ENCODE data around the gene MISP. TPM values are rescaled to one million over a fixed set of nuclear protein-coding genes. Genes with fewer than 3 reads are reported as not detected.

The MISP gene
- total RNA-seq, 1 experiment from 2014 or later, result 0.70 TPM

GRCh38 chr19:806815-807421 lies 56.0 kb downstream of the MISP start (continued):
- TF ChIP-seq ARID4B (CRISPR knock-in tag; IDR thresholded peaks at IDR 0.05; ENCODE audit: borderline replicate concordance) (no peak), GTF2I (CRISPR knock-in tag; conservative IDR thresholded peaks at IDR 0.05) (no peak), FOXP1 (CRISPR knock-in tag; IDR thresholded peaks at IDR 0.05; ENCODE audit: borderline replicate concordance) (no peak), SP1 (CRISPR knock-in tag; conservative IDR thresholded peaks at IDR 0.05) (no peak), TCF7 (CRISPR knock-in tag; IDR thresholded peaks at IDR 0.05; ENCODE audit: low read depth) (no peak), ATF6 (CRISPR knock-in tag; IDR thresholded peaks at IDR 0.05) (no peak), OVOL2 (CRISPR knock-in tag; IDR thresholded peaks at IDR 0.05; ENCODE audit: borderline replicate concordance) (no peak), ZNF671 (CRISPR knock-in tag; IDR thresholded peaks at IDR 0.05) (no peak)
- TF ChIP-seq, protein P1, sequence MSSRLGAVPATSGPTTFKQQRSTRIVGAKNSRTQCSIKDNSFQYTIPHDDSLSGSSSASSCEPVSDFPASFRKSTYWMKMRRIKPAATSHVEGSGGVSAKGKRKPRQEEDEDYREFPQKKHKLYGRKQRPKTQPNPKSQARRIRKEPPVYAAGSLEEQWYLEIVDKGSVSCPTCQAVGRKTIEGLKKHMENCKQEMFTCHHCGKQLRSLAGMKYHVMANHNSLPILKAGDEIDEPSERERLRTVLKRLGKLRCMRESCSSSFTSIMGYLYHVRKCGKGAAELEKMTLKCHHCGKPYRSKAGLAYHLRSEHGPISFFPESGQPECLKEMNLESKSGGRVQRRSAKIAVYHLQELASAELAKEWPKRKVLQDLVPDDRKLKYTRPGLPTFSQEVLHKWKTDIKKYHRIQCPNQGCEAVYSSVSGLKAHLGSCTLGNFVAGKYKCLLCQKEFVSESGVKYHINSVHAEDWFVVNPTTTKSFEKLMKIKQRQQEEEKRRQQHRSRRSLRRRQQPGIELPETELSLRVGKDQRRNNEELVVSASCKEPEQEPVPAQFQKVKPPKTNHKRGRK (CRISPR knock-in tag; IDR thresholded peaks at IDR 0.05; ENCODE audit: borderline replicate concordance), result no peak
- TF ChIP-seq, protein P2, sequence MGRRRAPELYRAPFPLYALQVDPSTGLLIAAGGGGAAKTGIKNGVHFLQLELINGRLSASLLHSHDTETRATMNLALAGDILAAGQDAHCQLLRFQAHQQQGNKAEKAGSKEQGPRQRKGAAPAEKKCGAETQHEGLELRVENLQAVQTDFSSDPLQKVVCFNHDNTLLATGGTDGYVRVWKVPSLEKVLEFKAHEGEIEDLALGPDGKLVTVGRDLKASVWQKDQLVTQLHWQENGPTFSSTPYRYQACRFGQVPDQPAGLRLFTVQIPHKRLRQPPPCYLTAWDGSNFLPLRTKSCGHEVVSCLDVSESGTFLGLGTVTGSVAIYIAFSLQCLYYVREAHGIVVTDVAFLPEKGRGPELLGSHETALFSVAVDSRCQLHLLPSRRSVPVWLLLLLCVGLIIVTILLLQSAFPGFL (CRISPR knock-in tag; IDR thresholded peaks at IDR 0.05; ENCODE audit: borderline replicate concordance), result no peak
- TF ChIP-seq, protein P3, sequence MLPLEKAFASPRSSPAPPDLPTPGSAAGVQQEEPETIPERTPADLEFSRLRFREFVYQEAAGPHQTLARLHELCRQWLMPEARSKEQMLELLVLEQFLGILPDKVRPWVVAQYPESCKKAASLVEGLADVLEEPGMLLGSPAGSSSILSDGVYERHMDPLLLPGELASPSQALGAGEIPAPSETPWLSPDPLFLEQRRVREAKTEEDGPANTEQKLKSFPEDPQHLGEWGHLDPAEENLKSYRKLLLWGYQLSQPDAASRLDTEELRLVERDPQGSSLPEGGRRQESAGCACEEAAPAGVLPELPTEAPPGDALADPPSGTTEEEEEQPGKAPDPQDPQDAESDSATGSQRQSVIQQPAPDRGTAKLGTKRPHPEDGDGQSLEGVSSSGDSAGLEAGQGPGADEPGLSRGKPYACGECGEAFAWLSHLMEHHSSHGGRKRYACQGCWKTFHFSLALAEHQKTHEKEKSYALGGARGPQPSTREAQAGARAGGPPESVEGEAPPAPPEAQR (CRISPR knock-in tag; IDR thresholded peaks at IDR 0.05), result no peak

DNA sequence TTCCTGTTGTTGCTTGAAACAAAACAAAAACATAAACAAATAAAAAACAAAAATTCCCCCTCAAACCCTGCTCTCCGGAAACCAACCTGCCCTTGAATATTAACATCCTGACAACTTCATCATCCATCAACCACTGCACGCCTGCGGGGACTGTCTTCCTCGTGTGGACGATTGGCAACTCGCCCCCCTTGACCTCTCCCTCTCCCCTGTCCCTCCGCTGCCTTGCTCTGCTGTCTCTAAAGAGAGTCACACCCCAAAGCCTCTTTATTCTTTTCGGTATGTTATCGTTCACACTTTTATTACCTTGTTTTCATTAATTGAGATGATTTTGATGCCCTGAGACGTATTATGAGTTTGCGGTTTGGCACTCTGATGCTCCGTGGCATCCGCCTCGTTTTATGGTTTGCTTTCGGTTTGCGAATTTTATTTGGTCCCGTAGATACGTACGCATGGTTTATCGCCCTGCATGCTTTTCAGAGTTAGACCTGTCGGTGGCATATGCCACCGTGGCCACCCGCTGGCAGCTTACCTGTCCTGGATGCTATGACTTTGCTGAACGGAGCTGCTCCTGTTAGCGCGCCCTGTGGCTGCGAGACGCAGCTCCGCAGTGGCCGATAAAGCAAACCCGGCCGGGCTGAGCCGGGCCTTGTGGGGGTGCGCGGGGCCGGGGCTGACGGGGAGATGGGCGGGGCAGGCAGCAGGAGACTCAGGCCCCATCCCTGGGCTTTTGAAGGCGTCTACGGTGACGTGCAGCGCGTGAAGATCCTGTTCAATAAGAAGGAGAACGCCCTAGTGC lies 56.9 kb downstream of the MISP start:
- peak overlapping the region; percentile 19 for H3K27ac Mint-ChIP-seq
- H3K4me3 Mint-ChIP-seq, result no peak overlapping the region
- peaks cover 6% of the 10 kb centered on the region for H3K4me1 Mint-ChIP-seq
- no peak for TF ChIP-seq EMX1 (CRISPR knock-in tag; IDR thresholded peaks at IDR 0.05)
- TF ChIP-seq ZNF263 (CRISPR knock-in tag; IDR thresholded peaks at IDR 0.05; ENCODE audit: low read depth), result no peak
- TF ChIP-seq E2F1 (CRISPR knock-in tag; IDR thresholded peaks at IDR 0.05), result no peak
- no peak for TF ChIP-seq JAZF1 (CRISPR knock-in tag; IDR thresholded peaks at IDR 0.05)
- TF ChIP-seq ATF1 (CRISPR knock-in tag; IDR thresholded peaks at IDR 0.05), result no peak
- TF ChIP-seq SOX15 (CRISPR knock-in tag; IDR thresholded peaks at IDR 0.05), result no peak
- TF ChIP-seq TP53 (CRISPR knock-in tag; IDR thresholded peaks at IDR 0.05), result no peak
- TF ChIP-seq E2F5 (CRISPR knock-in tag; IDR thresholded peaks at IDR 0.05), result no peak
- TF ChIP-seq OVOL2 (CRISPR knock-in tag; IDR thresholded peaks at IDR 0.05; ENCODE audit: borderline replicate concordance), result no peak
- ChIA-PET POLR2A (interaction anchor here (1.7 kb wide), 1 partner anchor 9 kb away, joined by 4 read pairs; no protein-coding TSS in a partner anchor), CTCF (interaction anchor here (0.8 to 1.4 kb wide), 2 partner anchors 31 to 35 kb away, joined by 3 read pairs; no protein-coding TSS in a partner anchor)
- H3K9me3 Mint-ChIP-seq, result no peaks in the 10 kb centered on the region
- ATAC-seq, result no peak
- peaks cover 56% of the 10 kb centered on the region for H3K36me3 Mint-ChIP-seq
- no peaks in the 10 kb centered on the region for H3K27me3 Mint-ChIP-seq (ENCODE audit: low read depth)
- DNase-seq (ENCODE audit: low spot score), result no peak
